Hepatocyte (in vitro differentiated cells): ENCODE results near the gene ENTR1. TPM values are rescaled to one million over a fixed set of nuclear protein-coding genes. Genes with fewer than 3 reads are reported as not detected.

Experiments used
- DNase-seq: peaks from one replicate; pipeline ENCODE4 v3.0.0-alpha.2; 2016; ENCODE audit warnings: low spot score
- H2AFZ ChIP-seq: fragments of 200-600 bp; sonication (generic); 2 replicates; pipeline ENCODE4 v1.6.0; 2016; ENCODE audit warnings: antibody characterized with exemption, mild to moderate bottlenecking
- H3K27ac ChIP-seq: fragments of 200-600 bp; sonication (generic); 2 replicates; pipeline ENCODE4 v1.5.1; 2016; ENCODE audit warnings: mild to moderate bottlenecking
- H3K27me3 ChIP-seq: fragments of 200-600 bp; sonication (generic); 2 replicates; pipeline ENCODE4 v1.6.1; 2016
- H3K36me3 ChIP-seq: fragments of 200-600 bp; sonication (generic); replicated peaks from 2 replicates; pipeline ENCODE4 v1.5.1; 2016; ENCODE audit warnings: low read depth; ENCODE audit not compliant: insufficient read depth
- H3K4me1 ChIP-seq: fragments of 200-600 bp; sonication (generic); 2 replicates; pipeline ENCODE4 v1.5.1; 2016; ENCODE audit warnings: mild to moderate bottlenecking, moderate library complexity; ENCODE audit not compliant: insufficient read depth
- H3K4me2 ChIP-seq: fragments of 200-600 bp; sonication (generic); 2 replicates; pipeline ENCODE4 v1.6.0; 2016
- H3K4me3 ChIP-seq: fragments of 200-600 bp; sonication (generic); 2 replicates; pipeline ENCODE4 v1.5.1; 2016; ENCODE audit warnings: mild to moderate bottlenecking
- H3K79me2 ChIP-seq: fragments of 200-600 bp; sonication (generic); 2 replicates; pipeline ENCODE4 v1.6.0; 2017; ENCODE audit warnings: mild to moderate bottlenecking
- H3K9me2 ChIP-seq: fragments of 200-600 bp; sonication (generic); replicated peaks from 2 replicates; pipeline ENCODE4 v1.6.0; 2017; ENCODE audit warnings: mild to moderate bottlenecking; ENCODE audit not compliant: insufficient read depth
- H3K9me3 ChIP-seq: fragments of 200-600 bp; sonication (generic); 2 replicates; pipeline ENCODE4 v1.5.1; 2016; ENCODE audit warnings: low read depth, mild to moderate bottlenecking
- H4K20me1 ChIP-seq: fragments of 200-600 bp; sonication (generic); 2 replicates; pipeline ENCODE4 v1.6.0; 2016; ENCODE audit warnings: mild to moderate bottlenecking; ENCODE audit not compliant: insufficient read depth, poor library complexity, severe bottlenecking
- CTCF ChIP-seq: fragments of 200-600 bp; sonication (generic); IDR thresholded peaks from 2 replicates; pipeline ENCODE4 v1.5.1; 2016; ENCODE audit warnings: antibody characterized with exemption, mild to moderate bottlenecking; ENCODE audit not compliant: poor library complexity
- EZH2 ChIP-seq: fragments of 200-600 bp; sonication (generic); IDR thresholded peaks from 2 replicates; pipeline ENCODE4 v1.6.1; 2016; ENCODE audit warnings: antibody characterized with exemption, mild to moderate bottlenecking, borderline replicate concordance
- EZH2phosphoT487 ChIP-seq: fragments of 200-600 bp; sonication (generic); IDR thresholded peaks from one replicate; pipeline ENCODE4 v1.6.1; 2018; ENCODE audit warnings: antibody characterized with exemption, mild to moderate bottlenecking, low read depth, moderate library complexity; ENCODE audit not compliant: unreplicated experiment, severe bottlenecking
- WGBS: methylation state at CpG from one replicate; pipeline ENCODE4 v1.1.6; 2016; ENCODE audit warnings: low lambda C conversion rate; ENCODE audit errors: missing lambda C conversion rate; 5-methylcytosine and 5-hydroxymethylcytosine counted together
- polyA plus RNA-seq: library from polyadenylated mRNA; unstranded; fragments of >200 nt; fragmentation: Nextera tagmentation; extraction: Ambion mirVana; gene quantifications from 2 replicates; pipeline ENCODE4 v1.2.1, GENCODE V29; 2016
- total RNA-seq: library from RNA; depleted of rRNA; stranded (reverse); fragments of >200 nt; gene quantifications from 2 replicates; pipeline ENCODE4 v1.2.3, GENCODE V29; 2014

ENTR1 gene
- total and polyA plus RNA-seq, 2 experiments from 2014 or later = 33.5 to 50.1 TPM

- Histone ChIP-seq H4K20me1 (no peaks in the 10 kb centered on the region), H3K9me2 (no peaks in the 10 kb centered on the region), H3K79me2 (no peaks in the 10 kb centered on the region), H3K4me2 (no peak overlapping the region), H3K27ac (no peak overlapping the region), H3K36me3 (no peaks in the 10 kb centered on the region), H3K4me1 (peaks cover 11% of the 10 kb centered on the region), H3K4me3 (no peak overlapping the region), H3K9me3 (no peaks in the 10 kb centered on the region), H2AFZ (no peak overlapping the region), H3K27me3 (no peaks in the 10 kb centered on the region)
- TF ChIP-seq CTCF (no peak), EZH2 (no peak), EZH2phosphoT487 (no peak)
- DNase-seq = no peak
- WGBS = 98% methylated on average over 29 of the region's 32 CpGs
Measured at GRCh38 chr9:136377341-136378169, 32.9 kb downstream of the ENTR1 start.

- Histone ChIP-seq H3K4me3 (no peak overlapping the region), H3K27ac (no peak overlapping the region), H3K4me1 (peaks cover 16% of the 10 kb centered on the region), H3K36me3 (no peaks in the 10 kb centered on the region), H2AFZ (no peak overlapping the region), H3K79me2 (no peaks in the 10 kb centered on the region), H4K20me1 (no peaks in the 10 kb centered on the region), H3K27me3 (no peaks in the 10 kb centered on the region), H3K9me3 (no peaks in the 10 kb centered on the region), H3K4me2 (no peak overlapping the region), H3K9me2 (no peaks in the 10 kb centered on the region)
- TF ChIP-seq CTCF (no peak), EZH2phosphoT487 (no peak), EZH2 (no peak)
- WGBS = 100% methylated on average over 5 of the region's 8 CpGs
- no peak for DNase-seq
Measured at GRCh38 chr9:136376457-136376856, 34.0 kb downstream of the ENTR1 start.

- TF ChIP-seq EZH2 (no peak), EZH2phosphoT487 (no peak), CTCF (no peak)
Measured at GRCh38 chr9:136375096-136375495, 35.3 kb downstream of the ENTR1 start.

More at GRCh38 chr9:136375096-136375495, 35.3 kb downstream of the ENTR1 start:
- 98% methylated on average over 12 of the region's 12 CpGs for WGBS
- H3K4me1 ChIP-seq = peaks cover 16% of the 10 kb centered on the region
- H4K20me1 ChIP-seq = no peaks in the 10 kb centered on the region
- H3K9me2 ChIP-seq = no peaks in the 10 kb centered on the region
- no peak overlapping the region for H2AFZ ChIP-seq
- no peak overlapping the region for H3K4me2 ChIP-seq
- no peaks in the 10 kb centered on the region for H3K79me2 ChIP-seq
- H3K27me3 ChIP-seq = no peaks in the 10 kb centered on the region
- H3K4me3 ChIP-seq = no peak overlapping the region
- DNase-seq = no peak
- H3K36me3 ChIP-seq = no peaks in the 10 kb centered on the region
- H3K27ac ChIP-seq = no peak overlapping the region
- no peaks in the 10 kb centered on the region for H3K9me3 ChIP-seq
